Endothelial cell of umbilical vein (primary cell): ENCODE measurements around the gene WAS. TPM values are rescaled to one million over a fixed set of nuclear protein-coding genes. Genes with fewer than 3 reads are reported as not detected.
A peak's percentile ranks its signal among the peaks of the same experiment; 100 is the strongest.

Experiments
- Bru-seq: library from RNA; stranded (reverse); fragments of 400-500 nt; gene quantifications from one replicate; lab custom pipeline; 2021; lab: Mats Ljungman, UMichigan
- BruChase-seq, 2 experiments: library from RNA; stranded (reverse); fragments of 400-500 nt; gene quantifications; one replicate each; lab custom pipeline; 2021; lab: Mats Ljungman, UMichigan
- BruUV-seq: library from RNA; stranded (reverse); fragments of 400-500 nt; replicated peaks from 2 replicates; lab custom pipeline; 2021; lab: Mats Ljungman, UMichigan
- CTCF ChIA-PET: fragments of 300-600, 350-600 bp; sonication (Branson Sonifier 250); formaldehyde crosslinking; loops from one replicate; lab custom pipeline; 2021; ENCODE audit warnings: antibody characterized with exemption, inconsistent platforms; lab: Charles Lee
- POLR2A ChIA-PET: fragments of 300-600, 350-600 bp; sonication (Branson Sonifier 250); formaldehyde crosslinking; loops from one replicate; lab custom pipeline; 2021; ENCODE audit warnings: antibody characterized with exemption, inconsistent platforms; lab: Charles Lee
- DNase-seq: peaks from one replicate; pipeline ENCODE4 v3.0.0-alpha.2; 2011; ENCODE audit warnings: low read depth, low spot score
- FAIRE-seq: peaks from 2 replicates; lab custom pipeline; 2011; peaks lifted over from hg19 to GRCh38; lab: Jason Lieb, UNC
- H2AFZ ChIP-seq: 2 replicates; pipeline ENCODE4 v1.6.0; 2012; ENCODE audit warnings: low read depth, low read length, control low read depth, inconsistent platforms
- H3K27ac ChIP-seq: 2 replicates; pipeline ENCODE4 v1.5.1; 2011; ENCODE audit warnings: low read depth, mild to moderate bottlenecking, control low read depth, low read length, moderate library complexity; ENCODE audit not compliant: insufficient read depth
- H3K27me3 ChIP-seq, 2 experiments: 2 replicates each; pipeline versions ENCODE4 v1.6.0 to v1.6.1; 2011; ENCODE audit warnings: low read length in 2 of 2, mixed read lengths in 1 of 2; ENCODE audit not compliant: control insufficient read depth in 2 of 2, insufficient read depth in 2 of 2
- H3K36me3 ChIP-seq, 2 experiments: 2 replicates in 1 of 2; 3 replicates in 1 of 2; pipeline ENCODE4 v1.5.1; 2011; ENCODE audit warnings: low read length in 2 of 2, mild to moderate bottlenecking in 1 of 2, moderate library complexity in 1 of 2; ENCODE audit not compliant: control insufficient read depth in 2 of 2, insufficient read depth in 2 of 2; ENCODE audit errors: extremely low read depth in 1 of 2
- H3K4me1 ChIP-seq: 3 replicates; pipeline ENCODE4 v1.5.1; 2011; ENCODE audit warnings: mild to moderate bottlenecking, low read length; ENCODE audit not compliant: control insufficient read depth, insufficient read depth; ENCODE audit errors: extremely low read depth
- H3K4me2 ChIP-seq: 2 replicates; pipeline ENCODE4 v1.6.1; 2011; ENCODE audit warnings: low read length, control low read depth, mixed read lengths; ENCODE audit not compliant: insufficient read depth
- H3K4me3 ChIP-seq, 3 experiments: fragments of 200-600 bp in 1 of 3; sonication (generic), shearing (Covaris generic) in 1 of 3; replicated peaks in 1 of 3; 2 replicates each; pipeline ENCODE4 v1.5.1; 2011 to 2016; ENCODE audit warnings: control low read depth in 3 of 3, low read length in 3 of 3, mild to moderate bottlenecking in 2 of 3, inconsistent platforms in 1 of 3, low read depth in 1 of 3, moderate library complexity in 1 of 3; ENCODE audit not compliant: insufficient read depth in 1 of 3
- H3K79me2 ChIP-seq: 2 replicates; pipeline ENCODE4 v1.6.0; 2012; ENCODE audit warnings: low read length, inconsistent platforms; ENCODE audit not compliant: control insufficient read depth, insufficient read depth
- H3K9ac ChIP-seq: replicated peaks from 2 replicates; pipeline ENCODE3; 2011; ENCODE audit warnings: low read length, control low read depth; ENCODE audit not compliant: insufficient read depth; ENCODE audit errors: extremely low read depth
- H3K9me1 ChIP-seq: replicated peaks from 3 replicates; pipeline ENCODE4 v1.6.0; 2011; ENCODE audit warnings: mild to moderate bottlenecking, low read length; ENCODE audit not compliant: control insufficient read depth, insufficient read depth; ENCODE audit errors: extremely low read depth
- H3K9me3 ChIP-seq: replicated peaks from 2 replicates; pipeline ENCODE4 v1.5.1; 2012; ENCODE audit warnings: low read length, inconsistent platforms; ENCODE audit not compliant: control insufficient read depth, insufficient read depth
- H4K20me1 ChIP-seq: replicated peaks from 2 replicates; pipeline ENCODE3; 2011; ENCODE audit warnings: mild to moderate bottlenecking, low read length; ENCODE audit not compliant: control insufficient read depth, insufficient read depth; ENCODE audit errors: extremely low read depth
- EZH2 ChIP-seq: IDR thresholded peaks from 2 replicates; pipeline ENCODE4 v1.6.1; 2012; ENCODE audit warnings: borderline replicate concordance, low read depth, mild to moderate bottlenecking, moderate library complexity, low read length, inconsistent platforms; ENCODE audit not compliant: severe bottlenecking
- FOS ChIP-seq: IDR thresholded peaks from 2 replicates; pipeline ENCODE4 v1.6.1; 2011; ENCODE audit warnings: mild to moderate bottlenecking, low read length, moderate library complexity, borderline replicate concordance; ENCODE audit not compliant: insufficient read depth
- GATA2 ChIP-seq: IDR thresholded peaks from 2 replicates; pipeline ENCODE4 v1.7.0; 2011; ENCODE audit warnings: low read depth, mild to moderate bottlenecking, moderate library complexity, mixed read lengths, low read length; ENCODE audit not compliant: insufficient read length, insufficient read depth
- JUN ChIP-seq: IDR thresholded peaks from 2 replicates; pipeline ENCODE4 v1.6.1; 2011; ENCODE audit warnings: borderline replicate concordance, low read depth; ENCODE audit not compliant: insufficient read length, insufficient read depth
- MAX ChIP-seq: IDR thresholded peaks from 2 replicates; pipeline ENCODE4 v1.6.1; 2011; ENCODE audit not compliant: insufficient read depth, insufficient read length
- MYC ChIP-seq: IDR thresholded peaks from one replicate; pipeline ENCODE4 v1.6.1; 2011; ENCODE audit warnings: mild to moderate bottlenecking, low read depth, low read length
- POLR2A ChIP-seq: IDR thresholded peaks from 2 replicates; pipeline ENCODE4 v1.6.1; 2012; ENCODE audit warnings: low read depth, mild to moderate bottlenecking, control low read depth, low read length
- POLR2AphosphoS5 ChIP-seq: IDR thresholded peaks from 2 replicates; pipeline ENCODE4 v1.6.1; 2012; ENCODE audit warnings: low read depth, mild to moderate bottlenecking, control low read depth, low read length, moderate library complexity; ENCODE audit not compliant: insufficient read depth
- dilution Hi-C: fragments of 300-500 bp; cut with MboI; formaldehyde crosslinking; loops from one replicate; pipeline ENCODE4 v1.15.0; 2019; ENCODE audit warnings: low sequenced_read_pairs; ENCODE audit not compliant: extremely low pct_ligation_motif_present
- intact Hi-C: fragments of 100-400 bp; cut with micrococcal nuclease; formaldehyde crosslinking; loops from one replicate; pipeline ENCODE4 v1.10.0; 2022
- long read RNA-seq: library from polyadenylated mRNA; stranded (forward); transcript quantifications from one replicate; pipeline ENCODE4 v2.0.0, GENCODE V29; 2021
- polyA minus RNA-seq, 3 experiments: library from RNA; depleted of rRNA, polyadenylated mRNA; stranded (reverse); fragments of >200 nt; gene quantifications; 1 replicate in 1 of 3; 2 replicates in 2 of 3; pipeline ENCODE4 v1.2.3, GENCODE V29; 2011
- polyA plus RNA-seq, 4 experiments: library from polyadenylated mRNA; depleted of rRNA in 3 of 4; stranded (reverse) in 3 of 4; unstranded in 1 of 4; fragments of >200 nt; gene quantifications; 2 replicates each; pipeline versions ENCODE4 v1.2.1 to v1.2.3, GENCODE V29; 2011 to 2012; ENCODE audit warnings: missing spikeins in 1 of 4
- total RNA-seq: library from RNA; stranded (reverse); gene quantifications from 2 replicates; pipeline ENCODE4 v1.2.3, GENCODE V29; 2021
- TF ChIP-seq, protein P1 (sequence below), 2 donors: IDR thresholded peaks; 1 replicate in 1 of 2; 2 replicates in 1 of 2; pipeline ENCODE4 v1.5.1; 2011; ENCODE audit warnings: low read length in 2 of 2, mild to moderate bottlenecking in 2 of 2, moderate library complexity in 2 of 2, control low read depth in 1 of 2, inconsistent platforms in 1 of 2, low read depth in 1 of 2; ENCODE audit not compliant: insufficient read depth in 1 of 2; ENCODE audit errors: extremely low read depth in 1 of 2

WAS gene
- total RNA-seq = 0.73 TPM in 1 of 2 replicates, not detected in the other
- not detected in 2 replicates for polyA plus RNA-seq
- polyA plus RNA-seq (2011; cell fraction: cytosol; rRNA removed) = 0.07 and 0.08 TPM in 2 replicates
- polyA plus RNA-seq (2011; cell fraction: nucleus; rRNA removed) = 0.63 and 0.66 TPM in 2 replicates
- polyA plus RNA-seq (2012) = 0.11 and 0.28 TPM in 2 replicates
- 0.46 and 0.47 TPM in 2 replicates for polyA minus RNA-seq
- not detected for polyA minus RNA-seq (2011; cell fraction: cytosol; rRNA and poly(A)+ RNA removed)
- polyA minus RNA-seq (2011; cell fraction: nucleus; rRNA and poly(A)+ RNA removed) = not detected in 2 replicates
- Bru-seq, nascent RNA = percentile 9 among the genes with signal in this experiment
- BruChase-seq, experiment 1, labeled RNA remaining after a 6-hour chase = percentile 2 among the genes with signal in this experiment
- BruChase-seq, experiment 2, labeled RNA remaining after a 2-hour chase = percentile 10 among the genes with signal in this experiment
- long read RNA-seq = 0 reads

DNA sequence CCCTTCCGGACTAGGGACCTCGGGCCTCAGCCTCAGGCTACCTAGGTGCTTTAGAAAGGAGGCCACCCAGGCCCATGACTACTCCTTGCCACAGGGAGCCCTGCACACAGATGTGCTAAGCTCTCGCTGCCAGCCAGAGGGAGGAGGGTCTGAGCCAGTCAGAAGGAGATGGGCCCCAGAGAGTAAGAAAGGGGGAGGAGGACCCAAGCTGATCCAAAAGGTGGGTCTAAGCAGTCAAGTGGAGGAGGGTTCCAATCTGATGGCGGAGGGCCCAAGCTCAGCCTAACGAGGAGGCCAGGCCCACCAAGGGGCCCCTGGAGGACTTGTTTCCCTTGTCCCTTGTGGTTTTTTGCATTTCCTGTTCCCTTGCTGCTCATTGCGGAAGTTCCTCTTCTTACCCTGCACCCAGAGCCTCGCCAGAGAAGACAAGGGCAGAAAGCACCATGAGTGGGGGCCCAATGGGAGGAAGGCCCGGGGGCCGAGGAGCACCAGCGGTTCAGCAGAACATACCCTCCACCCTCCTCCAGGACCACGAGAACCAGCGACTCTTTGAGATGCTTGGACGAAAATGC, at the start of gene WAS:
WAS (plus strand) TSS at position 389 of the 572 bp plus-strand sequence; CDS start at position 444, 55 bp downstream.
- DNase-seq = no peak
- intact Hi-C loops (no loop called here), dilution Hi-C loops (no loop called here)
- TF ChIP-seq POLR2A (no peak), MAX (no peak), EZH2 (no peak), FOS (no peak), MYC (no peak), JUN (no peak), POLR2AphosphoS5 (no peak), GATA2 (no peak)
- TF ChIP-seq, protein P1, sequence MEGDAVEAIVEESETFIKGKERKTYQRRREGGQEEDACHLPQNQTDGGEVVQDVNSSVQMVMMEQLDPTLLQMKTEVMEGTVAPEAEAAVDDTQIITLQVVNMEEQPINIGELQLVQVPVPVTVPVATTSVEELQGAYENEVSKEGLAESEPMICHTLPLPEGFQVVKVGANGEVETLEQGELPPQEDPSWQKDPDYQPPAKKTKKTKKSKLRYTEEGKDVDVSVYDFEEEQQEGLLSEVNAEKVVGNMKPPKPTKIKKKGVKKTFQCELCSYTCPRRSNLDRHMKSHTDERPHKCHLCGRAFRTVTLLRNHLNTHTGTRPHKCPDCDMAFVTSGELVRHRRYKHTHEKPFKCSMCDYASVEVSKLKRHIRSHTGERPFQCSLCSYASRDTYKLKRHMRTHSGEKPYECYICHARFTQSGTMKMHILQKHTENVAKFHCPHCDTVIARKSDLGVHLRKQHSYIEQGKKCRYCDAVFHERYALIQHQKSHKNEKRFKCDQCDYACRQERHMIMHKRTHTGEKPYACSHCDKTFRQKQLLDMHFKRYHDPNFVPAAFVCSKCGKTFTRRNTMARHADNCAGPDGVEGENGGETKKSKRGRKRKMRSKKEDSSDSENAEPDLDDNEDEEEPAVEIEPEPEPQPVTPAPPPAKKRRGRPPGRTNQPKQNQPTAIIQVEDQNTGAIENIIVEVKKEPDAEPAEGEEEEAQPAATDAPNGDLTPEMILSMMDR (IDR thresholded peaks at IDR 0.05; ENCODE audit: extremely low read depth in 1 of 2, insufficient read depth in 1 of 2, low read depth in 1 of 2, low read length in 2 of 2) = no peak
- no peak for FAIRE-seq
- ChIA-PET CTCF (no interaction called here), POLR2A (no interaction called here)
- H3K9me1 ChIP-seq = no peaks in the 10 kb centered on the region
- H3K79me2 ChIP-seq = no peaks in the 10 kb centered on the region
- H3K36me3 ChIP-seq = no peaks in the 10 kb centered on the region
- no peaks in the 10 kb centered on the region for H3K9me3 ChIP-seq
- BruUV-seq = no TSS peak
- H3K9ac ChIP-seq = no peak within 1 kb of the TSS
- H2AFZ ChIP-seq = no peak within 1 kb of the TSS
- no peak within 1 kb of the TSS for H3K27ac ChIP-seq
- no peaks in the 10 kb centered on the region for H3K4me1 ChIP-seq
- H3K4me2 ChIP-seq = no peak within 1 kb of the TSS
- H3K4me3 ChIP-seq = no peak within 1 kb of the TSS
- peaks cover 2% of the 10 kb centered on the region in 2 experiments for H3K27me3 ChIP-seq
- no peaks in the 10 kb centered on the region for H4K20me1 ChIP-seq
